ENCODE results near the gene EML4.

- TF ChIP-seq ZNF644 (tag; IDR thresholded peaks at IDR 0.05; ENCODE audit: low read depth): no peak
- TF ChIP-seq CTCF (IDR thresholded peaks at IDR 0.05 in 2 of 3, conservative IDR thresholded peaks at IDR 0.05 in 1 of 3; ENCODE audit: insufficient read depth in 2 of 3, low read depth in 1 of 3, low read length in 3 of 3): no peak
- TF ChIP-seq POLR2AphosphoS2 (IDR thresholded peaks at IDR 0.05; ENCODE audit: low read length): no peak
- no peak for TF ChIP-seq ETV6 (IDR thresholded peaks at IDR 0.05; ENCODE audit: borderline replicate concordance in 1 of 2, low read depth in 2 of 2, low read length in 1 of 2)
- TF ChIP-seq ETV6 (CRISPR knock-in tag; IDR thresholded peaks at IDR 0.05; ENCODE audit: borderline replicate concordance): no peak
- TF ChIP-seq PCBP2 (IDR thresholded peaks at IDR 0.05; ENCODE audit: low read depth, low read length, poor library complexity, severe bottlenecking): no peak
- TF ChIP-seq ZNF217 (CRISPR knock-in tag; IDR thresholded peaks at IDR 0.05): no peak
- TF ChIP-seq TEAD2 (tag; IDR thresholded peaks at IDR 0.05): no peak
- TF ChIP-seq NONO (IDR thresholded peaks at IDR 0.05; ENCODE audit: low read depth in 2 of 2, low read length in 1 of 2): no peak
- TF ChIP-seq ZFX (CRISPR knock-in tag; IDR thresholded peaks at IDR 0.05): no peak
- TF ChIP-seq RNF219 (CRISPR knock-in tag; IDR thresholded peaks at IDR 0.05): no peak
- no peak for TF ChIP-seq CBFB (CRISPR knock-in tag; IDR thresholded peaks at IDR 0.05)
- no peak for TF ChIP-seq ZBED1 (IDR thresholded peaks at IDR 0.05)
Measured at GRCh38 chr2:42378415-42378814, 209.3 kb downstream of the EML4 start.
